GM12872 (cell line): ENCODE results near the gene USP17L17.
"Not testable (repeated sequence)": the region's sequence is repeated elsewhere in the genome, so short reads cannot be mapped to it uniquely, and the experiment has no call there.

Source experiments
- CTCF ChIP-seq: IDR thresholded peaks from 3 replicates; pipeline ENCODE4 v1.5.1; 2011; ENCODE audit warnings: low read depth, mild to moderate bottlenecking, low read length, moderate library complexity; ENCODE audit not compliant: insufficient read depth

The USP17L17 gene

GRCh38 chr4:9253078-9253477 is 9.4 kb downstream of the USP17L17 start, which contains the start of gene USP17L19:
USP17L19 (plus strand) TSS chr4:9253378; CDS start chr4:9253378, 0 bp downstream.
- TF ChIP-seq CTCF = not testable (repeated sequence)

- TF ChIP-seq CTCF = not testable (repeated sequence)
These were observed 14.1 kb downstream of the USP17L17 start, which contains the start of gene USP17L20 for GRCh38 chr4:9257824-9258223. USP17L20 (plus strand) TSS chr4:9258124; CDS start chr4:9258124, 0 bp downstream.

- TF ChIP-seq CTCF = not testable (repeated sequence)
These were observed 18.9 kb downstream of the USP17L17 start, which contains the start of gene USP17L21 for GRCh38 chr4:9262572-9262971. USP17L21 (plus strand) TSS chr4:9262872; CDS start chr4:9262872, 0 bp downstream.

GRCh38 chr4:9267319-9267718 is 23.6 kb downstream of the USP17L17 start, which contains the start of gene USP17L22:
USP17L22 (plus strand) TSS chr4:9267619; CDS start chr4:9267619, 0 bp downstream.
- not testable (repeated sequence) for TF ChIP-seq CTCF
